ENCODE data around the gene KIFC3. TPM values are rescaled to one million over a fixed set of nuclear protein-coding genes. Genes with fewer than 3 reads are reported as not detected.
"Not testable (repeated sequence)": the region's sequence is repeated elsewhere in the genome, so short reads cannot be mapped to it uniquely, and the experiment has no call there.

The KIFC3 gene, protein sequence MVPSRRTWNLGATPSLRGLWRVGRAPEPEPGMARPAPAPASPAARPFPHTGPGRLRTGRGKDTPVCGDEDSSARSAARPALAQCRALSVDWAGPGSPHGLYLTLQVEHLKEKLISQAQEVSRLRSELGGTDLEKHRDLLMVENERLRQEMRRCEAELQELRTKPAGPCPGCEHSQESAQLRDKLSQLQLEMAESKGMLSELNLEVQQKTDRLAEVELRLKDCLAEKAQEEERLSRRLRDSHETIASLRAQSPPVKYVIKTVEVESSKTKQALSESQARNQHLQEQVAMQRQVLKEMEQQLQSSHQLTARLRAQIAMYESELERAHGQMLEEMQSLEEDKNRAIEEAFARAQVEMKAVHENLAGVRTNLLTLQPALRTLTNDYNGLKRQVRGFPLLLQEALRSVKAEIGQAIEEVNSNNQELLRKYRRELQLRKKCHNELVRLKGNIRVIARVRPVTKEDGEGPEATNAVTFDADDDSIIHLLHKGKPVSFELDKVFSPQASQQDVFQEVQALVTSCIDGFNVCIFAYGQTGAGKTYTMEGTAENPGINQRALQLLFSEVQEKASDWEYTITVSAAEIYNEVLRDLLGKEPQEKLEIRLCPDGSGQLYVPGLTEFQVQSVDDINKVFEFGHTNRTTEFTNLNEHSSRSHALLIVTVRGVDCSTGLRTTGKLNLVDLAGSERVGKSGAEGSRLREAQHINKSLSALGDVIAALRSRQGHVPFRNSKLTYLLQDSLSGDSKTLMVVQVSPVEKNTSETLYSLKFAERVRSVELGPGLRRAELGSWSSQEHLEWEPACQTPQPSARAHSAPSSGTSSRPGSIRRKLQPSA
- 55.3 TPM for total RNA-seq
- long read RNA-seq, transcript KIFC3-201 (19 exons, 3,427 nt): minor isoform, 8 of 241 reads
- long read RNA-seq, transcript KIFC3-203 (20 exons, 3,379 nt): major isoform, 118 of 241 reads
- long read RNA-seq, partial matches to known transcripts: 61 of 241 reads
- long read RNA-seq, other reads (novel, unspliced or antisense): 53 of 241 reads

GRCh38 chr16:57802341-57803133 lies at the start of gene KIFC3:
KIFC3 (minus strand) TSS chr16:57802491; CDS start chr16:57798243, 4,248 bp downstream.
- intact Hi-C loops (cut with DNase I): no loop called here
- DNase-seq (ENCODE audit: missing footprints) (peak; percentile 93), ATAC-seq (peak; percentile 46)

- intact Hi-C loops (cut with DNase I): no loop called here
- DNase-seq (ENCODE audit: missing footprints): no peak
- ATAC-seq: no peak
Observed at GRCh38 chr16:57848181-57848580, 45.9 kb upstream of the KIFC3 start.

DNA sequence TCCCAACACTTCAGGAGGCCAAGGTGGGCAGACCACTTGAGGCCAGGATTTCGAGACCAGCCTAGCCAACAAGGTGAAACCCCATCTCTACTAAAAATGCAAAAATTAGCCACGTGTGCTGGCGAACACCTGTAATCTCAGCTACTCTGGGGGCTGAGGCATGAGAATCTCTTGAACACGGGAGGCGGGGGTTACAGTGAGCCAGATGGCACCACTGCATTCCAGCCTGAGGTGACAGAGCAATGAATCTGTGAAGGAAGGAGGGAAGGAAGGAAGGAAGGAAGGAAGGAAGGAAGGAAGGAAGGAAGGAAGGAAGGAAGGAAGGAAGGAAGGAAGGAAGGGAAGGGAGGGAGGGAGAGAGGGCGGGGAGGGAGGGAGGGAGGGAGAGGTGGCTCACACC lies 44.6 kb upstream of the KIFC3 start:
- intact Hi-C loops (cut with DNase I); ATAC-seq; DNase-seq (ENCODE audit: missing footprints): not testable (repeated sequence)

- ATAC-seq (no peak), DNase-seq (ENCODE audit: missing footprints) (no peak)
- intact Hi-C loops (cut with DNase I): no loop called here
Observed at GRCh38 chr16:57846078-57846697, 43.9 kb upstream of the KIFC3 start.

DNA sequence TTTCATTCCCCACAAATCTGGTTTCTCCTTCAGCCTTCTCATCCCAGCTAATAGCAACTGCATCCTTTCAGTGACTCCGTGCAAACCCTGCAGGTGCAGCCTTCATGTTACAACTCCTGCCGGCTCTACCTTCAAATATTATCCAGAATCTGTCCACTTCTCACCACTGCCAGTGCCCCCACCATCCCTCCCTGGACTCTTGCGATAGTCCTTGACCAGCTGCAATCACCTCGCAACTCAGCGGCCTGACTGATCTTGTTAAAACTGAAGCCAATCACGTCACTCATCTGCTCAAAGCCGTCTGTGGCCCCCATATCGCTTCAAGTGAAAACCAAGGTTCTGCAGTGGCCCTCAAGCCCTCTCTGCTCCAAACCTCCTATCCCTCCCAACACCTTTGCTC lies 42.8 kb upstream of the KIFC3 start:
- no peak for DNase-seq (ENCODE audit: missing footprints)
- intact Hi-C loops (cut with DNase I): no loop called here
- ATAC-seq: no peak

- DNase-seq (ENCODE audit: missing footprints) (no peak), ATAC-seq (no peak)
- intact Hi-C loops (cut with DNase I): no loop called here
Observed at GRCh38 chr16:57844416-57845030, 42.2 kb upstream of the KIFC3 start.

DNA sequence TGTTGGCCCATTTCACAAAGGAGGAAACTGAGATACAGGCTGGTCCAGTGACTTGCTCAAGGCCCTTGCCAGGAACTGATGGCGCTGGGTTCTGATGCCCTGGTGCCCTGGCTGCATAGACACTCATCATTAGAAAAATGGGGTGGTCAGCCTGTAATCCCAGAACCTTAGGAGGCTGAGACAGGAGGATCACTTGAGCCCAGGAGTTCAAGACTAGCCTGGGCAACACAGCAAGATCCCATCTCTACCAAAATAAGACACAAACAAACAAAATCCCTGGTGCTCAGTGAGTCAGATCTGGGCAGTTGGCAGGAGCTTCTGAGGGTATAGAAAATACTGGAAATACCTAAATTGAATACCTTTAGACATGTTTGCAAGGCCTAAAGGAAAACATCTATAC lies 41.1 kb upstream of the KIFC3 start:
- no peak for ATAC-seq

DNA sequence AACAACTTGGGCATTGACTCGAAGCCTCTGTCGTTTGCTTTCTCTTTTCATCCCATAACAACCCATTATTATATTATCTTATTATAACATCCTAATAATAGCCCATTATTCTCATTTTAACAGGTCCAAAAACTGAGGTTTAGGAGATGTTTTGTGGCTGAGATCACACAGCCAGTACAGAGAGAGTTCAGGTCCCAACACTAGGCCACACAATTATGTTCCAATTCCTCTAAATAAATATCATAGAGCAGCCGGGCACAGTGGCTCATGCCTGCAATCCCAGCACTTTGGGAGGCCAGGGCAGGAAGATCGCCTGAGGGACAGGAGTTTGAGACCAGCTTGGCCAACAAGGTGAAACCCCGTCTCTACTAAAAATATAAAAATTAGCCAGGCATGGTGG lies 40.3 kb upstream of the KIFC3 start:
- no peak for DNase-seq (ENCODE audit: missing footprints)
- intact Hi-C loops (cut with DNase I): no loop called here
- no peak for ATAC-seq

More for the DNA sequence above, 41.1 kb upstream of the KIFC3 start:
- intact Hi-C loops (cut with DNase I): no loop called here
- no peak for DNase-seq (ENCODE audit: missing footprints)

- intact Hi-C loops (cut with DNase I): no loop called here
- no peak for ATAC-seq
- DNase-seq (ENCODE audit: missing footprints): no peak
Observed at GRCh38 chr16:57840833-57841232, 38.5 kb upstream of the KIFC3 start.

GRCh38 chr16:57838161-57838560 lies 35.9 kb upstream of the KIFC3 start:
- no peak for DNase-seq (ENCODE audit: missing footprints)
- no peak for ATAC-seq
- intact Hi-C loops (cut with DNase I): no loop called here

DNA sequence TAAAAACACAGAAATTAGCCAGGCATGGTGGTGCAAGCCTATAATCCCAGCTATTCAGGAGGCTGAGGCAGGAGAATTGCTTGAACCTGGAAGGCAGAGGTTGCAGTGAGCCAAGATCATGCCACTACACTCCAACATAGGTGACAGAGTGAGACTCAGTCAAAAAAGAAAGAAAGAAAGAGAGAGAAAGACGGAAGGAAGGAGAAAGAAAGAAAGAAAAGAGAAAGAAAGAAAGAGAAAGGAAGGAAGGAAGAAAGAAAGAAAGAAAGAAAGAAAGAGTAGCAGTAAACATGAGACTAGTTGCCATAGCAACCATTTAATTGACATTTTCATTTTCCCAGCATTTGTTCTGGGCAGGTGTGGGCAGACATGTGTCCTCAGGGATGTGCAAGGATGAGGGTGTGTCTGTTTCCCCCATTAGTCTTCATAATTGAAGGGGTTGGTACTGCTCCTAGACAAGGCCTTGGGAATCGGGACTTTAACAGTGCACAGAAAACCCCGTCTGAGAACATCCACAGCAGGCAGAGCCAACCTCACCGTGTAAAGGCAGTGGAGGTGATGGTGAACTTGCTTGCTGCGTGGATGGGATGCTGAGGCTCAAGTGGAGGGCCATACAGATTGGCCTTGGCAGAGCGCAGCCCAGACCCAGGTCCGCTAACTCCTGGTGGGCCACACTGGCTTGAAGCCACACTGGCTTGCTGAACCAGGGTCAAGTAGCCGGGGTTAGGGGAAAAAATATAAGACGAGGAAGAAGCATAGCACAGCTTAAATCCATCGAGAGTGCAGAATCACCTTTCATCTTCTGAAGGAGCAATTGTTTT lies 35.2 kb upstream of the KIFC3 start:
- intact Hi-C loops (cut with DNase I): no loop called here
- DNase-seq (ENCODE audit: missing footprints): no peak
- ATAC-seq: no peak

GRCh38 chr16:57835439-57835838 lies 33.1 kb upstream of the KIFC3 start:
- ATAC-seq; intact Hi-C loops (cut with DNase I); DNase-seq (ENCODE audit: missing footprints): not testable (repeated sequence)

- ATAC-seq (no peak), DNase-seq (ENCODE audit: missing footprints) (no peak)
- intact Hi-C loops (cut with DNase I): no loop called here
Observed at GRCh38 chr16:57834936-57835335, 32.6 kb upstream of the KIFC3 start.

GRCh38 chr16:57830890-57831484 lies 28.7 kb upstream of the KIFC3 start:
- ATAC-seq: no peak
- intact Hi-C loops (cut with DNase I): no loop called here

DNA sequence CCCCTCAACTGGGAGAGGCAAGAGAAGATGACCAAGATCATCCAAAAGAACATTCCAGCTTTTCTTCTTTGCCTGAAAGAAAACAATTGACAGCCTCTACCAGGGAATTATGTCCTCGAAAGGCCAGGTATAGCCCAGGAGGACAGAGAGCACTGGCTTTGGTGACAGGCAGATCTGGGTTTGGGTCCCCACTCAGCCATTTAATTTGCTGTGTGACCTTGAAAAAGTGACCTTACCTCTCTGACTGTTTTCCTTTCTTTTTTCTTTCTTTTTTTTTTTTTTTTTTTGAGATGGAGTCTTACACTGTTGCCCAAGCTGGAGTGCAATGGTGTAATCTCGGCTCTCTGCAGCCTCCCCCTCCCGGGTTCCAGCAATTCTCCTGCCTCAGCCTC lies 27.7 kb upstream of the KIFC3 start:
- DNase-seq (ENCODE audit: missing footprints) (no peak), ATAC-seq (no peak)
- intact Hi-C loops (cut with DNase I): loop anchor here (5.0 kb wide), 1 partner anchor 43 kb away; no protein-coding TSS in a partner anchor

More at GRCh38 chr16:57830890-57831484, 28.7 kb upstream of the KIFC3 start:
- no peak for DNase-seq (ENCODE audit: missing footprints)

DNA sequence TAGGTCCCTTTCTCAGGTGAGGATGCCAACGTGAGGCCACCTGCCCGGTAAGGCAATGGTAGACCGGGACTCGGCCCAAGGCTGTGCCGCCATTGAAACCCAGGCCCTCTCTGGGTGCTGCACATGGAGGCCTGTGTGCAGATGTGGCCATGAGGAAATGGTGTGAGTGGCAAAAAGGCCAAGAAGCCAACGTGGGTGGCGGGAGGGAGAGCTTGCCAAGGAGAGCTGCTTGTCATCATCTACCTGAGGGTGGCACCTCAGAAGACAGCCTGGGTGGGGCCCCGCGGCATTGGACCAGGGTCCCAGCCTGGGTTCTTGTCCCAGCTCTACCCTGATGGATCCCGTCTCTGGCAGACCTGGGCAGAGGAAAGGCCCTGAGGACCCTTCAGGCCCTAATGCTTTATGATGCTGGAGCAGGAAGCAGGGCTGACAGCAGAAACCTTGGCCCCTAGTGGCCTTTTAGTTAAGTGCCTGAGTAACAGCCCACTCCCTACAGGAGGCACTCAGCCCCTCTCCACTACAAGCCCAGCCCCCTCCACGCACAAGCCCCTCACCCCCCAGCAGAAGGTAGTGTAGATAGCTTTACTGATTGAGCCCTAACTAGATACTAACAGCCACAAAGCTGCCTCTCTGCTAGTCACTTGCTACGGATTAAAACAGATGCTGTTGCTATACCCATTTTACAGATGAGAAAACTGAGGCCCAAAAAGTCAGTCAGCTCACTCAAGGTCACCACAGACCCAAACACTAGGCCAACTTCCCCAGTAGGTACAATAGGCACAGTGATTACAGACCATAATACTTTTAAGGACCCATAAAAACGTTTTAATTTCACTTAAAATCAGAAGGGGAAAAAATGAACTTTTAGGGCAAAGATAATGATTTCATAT lies 26.2 kb upstream of the KIFC3 start:
- DNase-seq (ENCODE audit: missing footprints): no peak

More for the DNA sequence above, 26.2 kb upstream of the KIFC3 start:
- intact Hi-C loops (cut with DNase I): loop anchor here (5.0 kb wide), 1 partner anchor 41 kb away; no protein-coding TSS in a partner anchor
- ATAC-seq: no peak

Data from Right ventricle myocardium inferior (tissue), 1 donor.